GM19043 (cell line): Measurements from ENCODE around the gene ST3GAL3.

Source experiments
- ATAC-seq: cut with Tn5 transposase; IDR thresholded peaks from one replicate; pipeline ENCODE4 v1.9.1; 2021; ENCODE audit warnings: low read depth; ENCODE audit not compliant: unreplicated experiment

ST3GAL3 gene

GRCh38 chr1:43871181-43871910 is 164.0 kb downstream of the ST3GAL3 start:
- no peak for ATAC-seq

GRCh38 chr1:43872280-43872679 is 164.9 kb downstream of the ST3GAL3 start:
- ATAC-seq = no peak

GRCh38 chr1:43873851-43874250 is 166.5 kb downstream of the ST3GAL3 start:
- no peak for ATAC-seq

GRCh38 chr1:43874716-43875115 is 167.4 kb downstream of the ST3GAL3 start:
- ATAC-seq = no peak

GRCh38 chr1:43875331-43875730 is 168.0 kb downstream of the ST3GAL3 start:
- no peak for ATAC-seq

- no peak for ATAC-seq
These were observed 169.8 kb downstream of the ST3GAL3 start for GRCh38 chr1:43877101-43877500.

- no peak for ATAC-seq
These were observed 171.1 kb downstream of the ST3GAL3 start for GRCh38 chr1:43878440-43878839.

- ATAC-seq = no peak
These were observed 171.5 kb downstream of the ST3GAL3 start for GRCh38 chr1:43878854-43879253.

GRCh38 chr1:43879414-43879813 is 172.1 kb downstream of the ST3GAL3 start:
- no peak for ATAC-seq

GRCh38 chr1:43879996-43880395 is 172.7 kb downstream of the ST3GAL3 start:
- no peak for ATAC-seq

- ATAC-seq = no peak
These were observed 173.3 kb downstream of the ST3GAL3 start for GRCh38 chr1:43880604-43881003.

- no peak for ATAC-seq
These were observed 174.1 kb downstream of the ST3GAL3 start for GRCh38 chr1:43881415-43881814.

GRCh38 chr1:43882763-43883162 is 175.4 kb downstream of the ST3GAL3 start:
- no peak for ATAC-seq

- ATAC-seq = no peak
These were observed 176.0 kb downstream of the ST3GAL3 start for GRCh38 chr1:43883321-43883720.

- no peak for ATAC-seq
These were observed 178.0 kb downstream of the ST3GAL3 start for GRCh38 chr1:43885279-43885801.

- no peak for ATAC-seq
These were observed 180.4 kb downstream of the ST3GAL3 start for GRCh38 chr1:43887748-43888147.

GRCh38 chr1:43890815-43891214 is 183.5 kb downstream of the ST3GAL3 start:
- no peak for ATAC-seq

GRCh38 chr1:43893006-43893405 is 185.7 kb downstream of the ST3GAL3 start:
- no peak for ATAC-seq

- ATAC-seq = no peak
These were observed 191.6 kb downstream of the ST3GAL3 start for GRCh38 chr1:43898981-43899380.

- ATAC-seq = no peak
These were observed 193.1 kb downstream of the ST3GAL3 start for GRCh38 chr1:43900386-43900785.

- ATAC-seq = no peak
These were observed 194.0 kb downstream of the ST3GAL3 start for GRCh38 chr1:43901196-43901961.
